Sigmoid colon (tissue), 7 donors: Measurements from ENCODE around the gene PLEKHA8. TPM values are rescaled to one million over a fixed set of nuclear protein-coding genes. Genes with fewer than 3 reads are reported as not detected.
"Not testable (repeated sequence)": the region's sequence is repeated elsewhere in the genome, so short reads cannot be mapped to it uniquely, and the experiment has no call there.

Source experiments
- DNase-seq: peaks from one replicate; pipeline ENCODE4 v3.0.0-alpha.2; 2019
- H3K27ac ChIP-seq, 4 donors: fragments of 200-600 bp; sonication (generic); one replicate each; pipeline ENCODE4 v1.5.1; 2016 to 2019; ENCODE audit warnings: mild to moderate bottlenecking in 1 of 4
- H3K27me3 ChIP-seq, 3 donors: fragments of 200-600 bp; sonication (generic); one replicate each; pipeline ENCODE4 v1.5.1; 2019; ENCODE audit warnings: mild to moderate bottlenecking in 1 of 3
- H3K36me3 ChIP-seq, 4 donors: fragments of 200-600 bp; sonication (generic); one replicate each; pipeline ENCODE4 v1.5.1; 2016 to 2019
- H3K4me1 ChIP-seq, 4 donors: fragments of 200-600 bp; sonication (generic); one replicate each; pipeline ENCODE4 v1.5.1; 2017 to 2019
- H3K4me3 ChIP-seq, 4 donors: fragments of 200-600 bp; sonication (generic); one replicate each; pipeline ENCODE4 v1.5.1; 2017 to 2019; ENCODE audit warnings: mild to moderate bottlenecking in 2 of 4, moderate library complexity in 1 of 4
- H3K9me3 ChIP-seq, 4 donors: fragments of 200-600 bp in 3 of 4; sonication (generic) in 3 of 4; one replicate each; pipeline versions ENCODE4 v1.5.1 to v1.6.1; 2013 to 2019
- EP300 ChIP-seq, 4 donors: sonication (generic); formaldehyde crosslinking; IDR thresholded peaks; one replicate each; pipeline ENCODE4 v1.6.1; 2017; ENCODE audit warnings: antibody characterized with exemption in 4 of 4
- POLR2A ChIP-seq, 2 donors: fragments of 450-650 bp; IDR thresholded peaks; one replicate each; pipeline ENCODE4 v1.6.1; 2016; ENCODE audit warnings: antibody characterized with exemption in 2 of 2, mild to moderate bottlenecking in 2 of 2, moderate library complexity in 2 of 2
- POLR2AphosphoS5 ChIP-seq, 4 donors: sonication (generic); formaldehyde crosslinking; IDR thresholded peaks; one replicate each; pipeline ENCODE4 v1.6.1; 2017; ENCODE audit warnings: antibody characterized with exemption in 4 of 4
- WGBS, 2 donors: extraction: QIAGEN DNeasy Blood & Tissue Kit; methylation state at CpG; one replicate each; pipeline ENCODE4 v1.1.7; 2013; 5-methylcytosine and 5-hydroxymethylcytosine counted together
- intact Hi-C: fragments of 100-400 bp; cut with DNase I; formaldehyde crosslinking; loops from one replicate; pipeline ENCODE4 v1.15.1; 2023
- polyA plus RNA-seq, 3 donors: library from polyadenylated mRNA; stranded (reverse); fragments of 200-250 nt; gene quantifications; one replicate each; pipeline ENCODE4 v1.2.3, GENCODE V29; 2013
- total RNA-seq, 4 donors: library from RNA; depleted of rRNA; stranded (reverse); fragments of >200 nt; gene quantifications; one replicate each; pipeline ENCODE4 v1.1.0, GENCODE V29; 2016
- TF ChIP-seq, protein P1 (sequence below), 4 experiments: fragments of 450-650 bp in 3 of 4; fragments of 200-600 bp in 1 of 4; IDR thresholded peaks; one replicate each; pipeline ENCODE4 v1.5.1; 2016 to 2019; ENCODE audit warnings: antibody characterized with exemption in 4 of 4, mild to moderate bottlenecking in 3 of 4, moderate library complexity in 2 of 4
- donor health status: healthy with polysubstance abuse.
- donor health status: Bipolar disorder and iron deficiency.
- donor health status: healthy.

The PLEKHA8 gene
- total and polyA plus RNA-seq, 7 donors, result 3.2 to 12.2 (median 7.7) TPM

DNA sequence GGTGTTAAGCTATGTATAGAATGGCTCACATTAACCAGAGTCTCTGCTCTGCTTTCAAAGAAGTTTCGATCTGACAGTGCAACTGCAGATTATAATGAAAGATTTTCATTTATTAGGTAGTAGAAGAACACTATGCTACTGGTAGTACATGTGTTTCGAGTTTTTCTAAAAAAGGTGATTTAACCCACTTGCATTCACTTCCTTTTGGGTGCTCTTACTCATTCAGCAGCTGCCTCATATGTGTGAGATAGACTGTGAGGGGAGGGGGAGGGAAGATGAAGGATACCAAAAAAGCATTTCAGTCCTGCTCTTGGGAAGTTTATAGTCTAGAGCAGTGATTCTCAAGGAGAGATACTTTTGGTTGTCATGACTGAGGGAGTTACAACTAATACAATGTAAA, 20.4 kb downstream of the PLEKHA8 start:
- no peak for DNase-seq
- no peak overlapping the region for H3K27ac ChIP-seq
- H3K4me3 ChIP-seq, result no peak overlapping the region
- WGBS, 2 donors, result 83 to 91% methylated on average over 2 of the region's 2 CpGs
- intact Hi-C loops, result no loop called here
- TF ChIP-seq POLR2A (IDR thresholded peaks at IDR 0.05), result no peak
- no peak for TF ChIP-seq EP300 (IDR thresholded peaks at IDR 0.05)
- no peak for TF ChIP-seq POLR2AphosphoS5 (IDR thresholded peaks at IDR 0.05)
- TF ChIP-seq, protein P1, sequence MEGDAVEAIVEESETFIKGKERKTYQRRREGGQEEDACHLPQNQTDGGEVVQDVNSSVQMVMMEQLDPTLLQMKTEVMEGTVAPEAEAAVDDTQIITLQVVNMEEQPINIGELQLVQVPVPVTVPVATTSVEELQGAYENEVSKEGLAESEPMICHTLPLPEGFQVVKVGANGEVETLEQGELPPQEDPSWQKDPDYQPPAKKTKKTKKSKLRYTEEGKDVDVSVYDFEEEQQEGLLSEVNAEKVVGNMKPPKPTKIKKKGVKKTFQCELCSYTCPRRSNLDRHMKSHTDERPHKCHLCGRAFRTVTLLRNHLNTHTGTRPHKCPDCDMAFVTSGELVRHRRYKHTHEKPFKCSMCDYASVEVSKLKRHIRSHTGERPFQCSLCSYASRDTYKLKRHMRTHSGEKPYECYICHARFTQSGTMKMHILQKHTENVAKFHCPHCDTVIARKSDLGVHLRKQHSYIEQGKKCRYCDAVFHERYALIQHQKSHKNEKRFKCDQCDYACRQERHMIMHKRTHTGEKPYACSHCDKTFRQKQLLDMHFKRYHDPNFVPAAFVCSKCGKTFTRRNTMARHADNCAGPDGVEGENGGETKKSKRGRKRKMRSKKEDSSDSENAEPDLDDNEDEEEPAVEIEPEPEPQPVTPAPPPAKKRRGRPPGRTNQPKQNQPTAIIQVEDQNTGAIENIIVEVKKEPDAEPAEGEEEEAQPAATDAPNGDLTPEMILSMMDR (IDR thresholded peaks at IDR 0.05), result no peak
- H3K4me1 ChIP-seq, result no peaks in the 10 kb centered on the region
- H3K9me3 ChIP-seq, result no peaks in the 10 kb centered on the region
- H3K36me3 ChIP-seq, result peaks cover 0 to 79% (median 25%) of the 10 kb centered on the region in 4 donors
- H3K27me3 ChIP-seq, result no peaks in the 10 kb centered on the region

DNA sequence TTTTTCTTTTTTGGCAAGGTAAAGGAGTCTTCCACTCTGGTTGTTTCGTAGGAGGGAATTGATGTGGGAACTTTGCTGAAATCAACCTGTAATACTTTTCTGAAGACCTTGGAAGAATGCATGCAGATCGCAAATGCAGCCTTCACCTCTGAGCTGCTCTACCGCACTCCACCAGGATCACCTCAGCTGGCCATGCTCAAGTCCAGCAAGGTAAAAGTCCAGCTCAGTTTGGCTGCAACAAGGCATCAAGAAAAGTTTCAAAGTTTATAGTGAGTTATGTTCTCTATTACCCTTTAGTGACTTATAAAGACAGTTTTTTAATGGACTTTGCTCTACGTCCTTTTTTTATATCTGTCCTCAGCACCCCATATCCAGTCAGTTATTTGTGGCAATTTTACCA, 21.0 kb downstream of the PLEKHA8 start:
- H3K36me3 ChIP-seq, result peaks cover 0 to 84% (median 25%) of the 10 kb centered on the region in 4 donors
- no peaks in the 10 kb centered on the region for H3K4me1 ChIP-seq
- intact Hi-C loops, result no loop called here
- no peak overlapping the region for H3K4me3 ChIP-seq
- TF ChIP-seq, protein P1 (IDR thresholded peaks at IDR 0.05), result no peak
- TF ChIP-seq EP300 (IDR thresholded peaks at IDR 0.05) (no peak), POLR2A (IDR thresholded peaks at IDR 0.05) (no peak), POLR2AphosphoS5 (IDR thresholded peaks at IDR 0.05) (no peak)
- no peaks in the 10 kb centered on the region for H3K9me3 ChIP-seq
- H3K27ac ChIP-seq, result no peak overlapping the region
- H3K27me3 ChIP-seq, result no peaks in the 10 kb centered on the region
- DNase-seq, result no peak
- WGBS, 2 donors, result 95 to 96% methylated on average over 4 of the region's 4 CpGs

DNA sequence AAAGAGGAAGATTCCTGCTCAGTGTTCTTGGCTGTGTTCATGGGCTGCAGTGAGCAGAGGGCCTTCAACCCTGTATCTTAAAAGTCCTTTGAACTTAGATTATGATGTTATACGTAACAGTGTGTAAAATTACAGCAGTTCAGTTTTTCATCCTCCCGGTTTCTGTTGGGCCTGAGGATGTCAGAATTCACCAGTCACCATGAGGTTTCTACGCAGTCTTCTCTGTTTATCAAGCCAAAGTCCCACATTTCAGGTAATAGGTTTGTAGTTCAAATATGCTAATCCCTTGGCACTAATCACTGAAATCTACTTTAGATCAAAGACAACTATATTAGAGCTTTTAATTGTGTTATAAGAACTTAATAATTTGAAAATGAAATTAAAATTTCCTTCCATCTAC, 24.9 kb downstream of the PLEKHA8 start:
- WGBS, 2 donors, result 94 to 95% methylated on average over 3 of the region's 3 CpGs
- TF ChIP-seq EP300 (IDR thresholded peaks at IDR 0.05) (no peak), POLR2A (IDR thresholded peaks at IDR 0.05) (no peak), POLR2AphosphoS5 (IDR thresholded peaks at IDR 0.05) (no peak)
- TF ChIP-seq, protein P1 (IDR thresholded peaks at IDR 0.05), result no peak
- Histone ChIP-seq H3K9me3 (no peaks in the 10 kb centered on the region), H3K27me3 (no peaks in the 10 kb centered on the region), H3K4me1 (no peaks in the 10 kb centered on the region), H3K4me3 (no peak overlapping the region), H3K36me3 (peaks cover 0 to 74% (median 16%) of the 10 kb centered on the region in 4 donors), H3K27ac (no peak overlapping the region)
- intact Hi-C loops, result no loop called here
- no peak for DNase-seq

DNA sequence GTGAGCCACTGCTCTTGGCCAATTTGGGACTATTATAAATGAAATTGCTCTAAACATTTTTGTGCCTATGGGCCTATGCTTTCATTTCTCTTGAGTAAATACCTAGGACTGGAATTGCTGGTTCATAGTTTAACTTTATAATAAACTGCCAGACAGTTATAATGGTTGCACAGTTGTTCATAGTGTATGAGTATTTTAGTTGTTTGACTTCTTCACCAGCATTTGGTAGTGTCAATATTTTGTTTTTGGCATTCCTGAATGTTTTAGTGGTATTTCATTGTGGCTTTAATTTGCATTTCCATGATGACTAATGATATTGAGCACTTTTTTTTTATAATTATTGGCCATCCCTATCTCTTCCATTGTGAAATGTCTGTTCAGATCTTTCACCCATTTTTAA, 29.5 kb downstream of the PLEKHA8 start:
- Histone ChIP-seq H3K27me3 (no peaks in the 10 kb centered on the region), H3K4me3 (no peak overlapping the region), H3K36me3 (peaks cover 0 to 38% (median 9%) of the 10 kb centered on the region in 4 donors), H3K27ac (no peak overlapping the region), H3K9me3 (no peaks in the 10 kb centered on the region), H3K4me1 (no peaks in the 10 kb centered on the region)
- intact Hi-C loops, result no loop called here
- no peak for DNase-seq
- TF ChIP-seq EP300 (IDR thresholded peaks at IDR 0.05) (no peak), POLR2AphosphoS5 (IDR thresholded peaks at IDR 0.05) (no peak), POLR2A (IDR thresholded peaks at IDR 0.05) (no peak)
- TF ChIP-seq, protein P1 (IDR thresholded peaks at IDR 0.05), result no peak

DNA sequence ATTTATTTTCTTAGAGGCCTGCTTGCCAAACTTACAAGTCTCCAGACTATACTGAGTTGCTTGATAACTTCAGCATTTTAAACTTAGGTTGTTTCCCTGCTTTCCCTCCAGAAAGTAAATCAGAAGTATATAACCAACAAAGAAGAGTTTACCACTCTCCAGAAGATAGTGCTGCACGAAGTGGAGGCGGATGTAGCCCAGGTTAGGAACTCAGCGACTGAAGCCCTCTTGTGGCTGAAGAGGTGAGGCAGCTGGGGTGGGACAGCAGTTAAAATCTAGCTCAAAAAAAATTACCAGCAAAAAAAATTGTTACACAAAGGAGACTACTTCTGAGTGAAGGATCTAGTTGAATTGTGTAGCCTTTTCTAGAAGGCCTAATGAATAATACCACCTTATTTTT, 33.6 kb downstream of the PLEKHA8 start:
- 14 to 24% methylated on average over 3 of the region's 3 CpGs for WGBS, 2 donors
- not testable (repeated sequence) for H3K9me3 ChIP-seq, H3K27me3 ChIP-seq, H3K4me1 ChIP-seq, H3K27ac ChIP-seq, H3K4me3 ChIP-seq, DNase-seq
- intact Hi-C loops, result loop anchor here (5.0 to 10.0 kb wide), 3 partner anchors 117 to 307 kb away; no protein-coding TSS in a partner anchor
- H3K36me3 ChIP-seq, result peaks cover 0 to 20% (median 3%) of the 10 kb centered on the region in 4 donors
- TF ChIP-seq, protein P1 (IDR thresholded peaks at IDR 0.05), result peak; percentile 30 to 56 (median 48)
